HPDE6-E6E7 (cell line): ENCODE results near the gene HHAT.

Source experiments
- DNase-seq: peaks from one replicate; pipeline ENCODE4 v3.0.0; 2011; ENCODE audit warnings: missing footprints; ENCODE audit errors: extremely low spot score

HHAT gene

DNA sequence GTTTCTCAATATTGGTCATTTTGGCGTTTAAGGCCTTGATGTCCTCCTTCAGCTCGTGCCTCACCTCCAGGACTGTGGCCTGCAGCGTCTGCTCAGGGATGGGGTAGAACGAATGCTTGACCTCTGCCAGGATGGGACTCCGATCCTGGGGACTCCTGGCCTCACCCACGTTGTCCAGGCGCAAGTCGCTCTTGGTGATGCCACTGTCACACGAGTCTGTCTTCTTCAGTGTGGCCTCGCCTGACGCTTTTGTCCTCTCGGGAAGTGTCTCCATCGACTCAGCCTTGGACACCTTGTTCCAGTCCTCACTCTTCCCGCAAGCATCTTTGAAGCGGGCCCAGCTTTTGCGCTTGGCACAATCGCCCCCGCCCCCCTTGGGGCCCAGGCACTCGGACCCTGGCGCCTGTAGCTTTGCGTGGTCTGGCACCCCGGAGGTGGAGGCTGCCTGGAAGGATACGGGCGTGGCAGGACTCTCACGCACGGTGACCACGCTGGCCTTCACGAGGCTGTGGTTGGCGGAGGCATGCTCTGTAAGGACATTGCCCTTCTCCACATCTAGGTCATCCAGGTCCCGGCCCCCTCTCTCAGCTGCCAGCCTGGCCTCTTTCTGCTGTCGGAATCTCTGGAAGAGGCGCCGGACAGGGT is 354.8 kb downstream of the HHAT start:
- DNase-seq: no peak

DNA sequence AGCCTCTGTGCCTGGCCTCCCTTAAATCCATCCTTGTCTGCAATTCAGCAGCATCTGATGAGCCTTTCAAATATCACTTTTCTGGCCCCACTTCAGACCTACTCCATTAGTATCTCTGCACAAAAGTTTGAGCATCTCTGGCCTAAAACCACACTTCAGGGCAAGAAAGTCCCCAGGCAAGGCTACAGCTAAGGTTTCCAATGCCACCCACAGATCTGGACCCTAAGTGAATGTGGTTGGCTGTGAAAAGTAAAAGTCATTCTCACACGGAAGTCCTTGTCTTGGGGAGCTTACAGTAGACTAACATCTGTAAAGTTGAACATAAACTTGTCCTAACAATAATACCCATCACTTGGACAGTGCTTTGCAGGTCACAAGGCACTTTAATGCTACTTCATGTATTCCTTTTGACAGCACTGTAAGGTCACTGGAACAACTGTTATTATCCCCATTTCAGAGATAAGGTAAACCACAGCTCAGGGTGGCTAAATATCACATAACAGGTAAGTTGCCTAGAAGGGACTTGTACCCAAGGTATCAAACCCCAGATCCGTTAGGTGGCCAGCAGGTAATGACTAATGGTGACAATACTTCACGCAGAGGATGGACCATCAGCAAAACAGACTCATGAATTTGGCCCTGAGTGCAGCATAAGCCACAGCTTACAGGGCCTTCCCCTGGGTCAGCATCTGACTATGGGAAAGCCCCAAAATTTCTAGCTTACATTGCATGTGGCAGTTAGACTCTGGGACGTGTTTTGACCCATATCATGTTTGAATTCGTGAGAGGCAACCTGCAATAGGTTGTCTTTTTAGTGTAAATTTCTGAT is 356.0 kb downstream of the HHAT start:
- no peak for DNase-seq

DNA sequence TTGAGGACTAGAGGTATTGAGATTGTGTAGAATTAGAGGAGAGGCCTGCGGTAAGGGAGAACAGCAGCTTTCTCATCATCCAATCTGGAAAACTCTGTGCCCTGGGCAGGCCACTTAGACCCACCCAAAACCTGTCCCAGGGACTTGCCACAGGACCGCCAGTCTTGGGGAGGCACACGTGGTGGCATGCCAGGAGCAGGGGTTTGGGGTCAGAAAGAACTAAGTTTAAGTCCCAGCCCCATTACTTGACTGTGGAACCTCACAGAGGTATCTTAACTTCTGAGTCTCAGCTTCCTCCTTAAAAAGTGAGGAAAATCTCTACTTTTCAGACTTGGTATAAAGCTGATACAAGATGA is 356.6 kb downstream of the HHAT start:
- DNase-seq: no peak

DNA sequence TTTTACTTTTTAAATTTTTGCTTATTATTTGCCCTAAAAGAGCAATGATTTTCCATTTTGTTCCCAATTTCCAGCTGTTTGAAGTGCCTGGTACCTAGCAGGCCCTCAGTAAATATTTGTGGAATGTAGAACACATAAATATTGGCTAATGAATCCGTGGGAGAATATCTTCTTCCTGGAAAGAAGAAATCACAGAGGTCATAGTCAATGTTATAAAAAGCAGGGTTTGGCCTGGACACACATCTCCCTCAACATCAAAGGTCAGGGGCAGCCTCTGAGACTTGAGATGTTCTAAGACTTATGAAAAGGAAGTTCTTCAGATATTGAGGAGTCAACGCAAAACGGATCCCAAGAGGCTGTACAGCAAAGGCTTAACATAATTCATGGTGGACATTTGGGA is 358.1 kb downstream of the HHAT start:
- no peak for DNase-seq

DNA sequence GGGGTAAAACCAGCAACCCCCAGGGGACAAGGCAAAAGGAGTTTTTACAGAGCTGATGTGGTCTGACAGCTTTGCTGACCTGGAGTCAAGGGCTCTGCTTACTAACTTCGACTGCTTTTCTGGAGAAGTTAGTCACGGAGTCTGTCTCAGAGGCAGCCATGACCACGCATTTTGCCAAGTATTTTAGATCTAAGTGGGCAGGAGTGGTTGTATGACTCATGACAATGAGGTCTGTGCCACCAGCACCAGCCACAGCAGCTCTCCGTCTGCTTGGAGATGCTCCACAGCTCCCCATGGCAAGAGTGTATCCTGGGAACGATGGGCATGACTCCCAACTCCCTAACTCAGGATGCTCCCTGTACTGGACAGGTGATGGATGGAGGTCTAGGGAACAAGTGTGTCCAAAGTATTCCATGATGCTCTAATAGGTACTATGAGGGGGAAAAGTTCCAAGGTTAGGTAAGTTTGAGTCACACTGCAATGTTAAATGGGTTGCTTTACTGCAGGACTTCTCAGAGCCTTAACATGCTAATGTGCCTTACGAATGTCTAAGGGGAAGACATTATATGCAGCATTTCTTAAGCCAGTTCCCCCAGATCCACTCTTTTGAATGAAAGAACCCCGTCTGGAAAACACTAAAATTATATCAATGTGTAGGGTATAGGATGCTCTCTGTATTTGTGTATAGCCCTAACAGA is 359.0 kb downstream of the HHAT start:
- no peak for DNase-seq

GRCh38 chr1:210688512-210689234 is 360.0 kb downstream of the HHAT start:
- no peak for DNase-seq

DNA sequence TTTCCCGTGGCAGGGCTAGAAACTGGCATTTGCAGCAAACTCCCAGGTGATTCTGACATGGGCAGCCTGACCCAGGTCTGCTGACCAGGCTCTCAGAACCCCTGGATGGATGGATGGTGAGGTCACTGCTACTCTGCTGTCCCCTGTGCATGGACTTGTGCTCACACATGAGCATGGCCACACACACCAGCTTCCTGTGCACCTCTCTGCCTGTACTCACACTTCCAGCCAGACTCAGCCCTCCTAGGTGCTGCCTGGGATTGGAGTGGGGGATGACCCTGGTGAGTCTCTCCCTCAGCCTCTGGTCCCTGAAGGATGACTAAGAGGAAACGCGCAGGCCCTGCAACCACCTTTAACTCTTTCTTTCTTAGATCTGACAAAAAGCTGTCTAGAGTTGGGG is 361.1 kb downstream of the HHAT start:
- no peak for DNase-seq

- DNase-seq: no peak
Measured at GRCh38 chr1:210690236-210690635, 361.5 kb downstream of the HHAT start.

DNA sequence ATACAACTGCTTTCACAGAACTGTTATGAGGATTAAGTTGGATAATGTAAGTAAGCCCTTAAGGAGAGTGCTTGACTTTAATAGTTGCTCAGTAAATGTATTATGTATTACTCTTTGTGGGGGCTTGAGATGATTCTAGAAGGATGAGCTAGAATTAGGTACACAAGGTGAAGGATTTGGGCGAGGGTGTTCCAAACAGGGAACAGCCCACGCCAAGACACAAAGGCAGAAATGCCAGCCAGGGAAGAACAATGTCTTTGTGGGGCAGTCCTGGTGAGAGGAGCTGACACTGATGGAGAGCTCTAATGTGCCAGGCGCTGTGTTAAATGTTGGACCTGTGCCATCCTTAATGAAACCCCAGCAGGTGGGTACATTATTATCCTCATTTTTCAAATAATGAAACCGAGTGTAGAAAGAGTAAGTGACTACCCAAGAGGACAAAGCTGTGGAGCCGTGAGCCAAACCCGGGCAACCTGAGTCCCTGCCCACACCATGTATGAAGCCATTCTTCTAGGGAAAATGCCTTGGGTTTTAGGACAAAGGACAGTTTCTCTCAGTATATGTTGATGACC is 362.4 kb downstream of the HHAT start:
- DNase-seq: no peak

DNA sequence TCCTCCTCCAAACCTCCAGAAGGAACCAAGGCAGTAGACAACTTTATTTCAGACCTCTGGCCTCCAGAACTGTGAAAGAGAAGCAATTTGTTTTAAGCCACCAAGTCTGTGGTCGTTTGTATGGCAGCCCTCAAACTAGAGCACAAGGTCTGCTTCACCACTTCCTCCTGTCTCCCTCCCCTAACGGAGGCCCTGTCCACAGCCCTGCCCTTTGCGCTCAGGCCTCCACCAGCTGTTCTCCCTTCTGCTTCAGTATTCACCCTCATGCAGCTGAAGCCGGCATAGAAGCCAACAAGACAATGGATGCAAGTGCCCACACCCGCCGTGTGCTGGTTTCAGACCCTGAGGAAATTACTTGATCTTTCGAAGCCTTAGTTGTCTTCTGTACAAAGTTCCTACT is 364.1 kb downstream of the HHAT start:
- no peak for DNase-seq

DNA sequence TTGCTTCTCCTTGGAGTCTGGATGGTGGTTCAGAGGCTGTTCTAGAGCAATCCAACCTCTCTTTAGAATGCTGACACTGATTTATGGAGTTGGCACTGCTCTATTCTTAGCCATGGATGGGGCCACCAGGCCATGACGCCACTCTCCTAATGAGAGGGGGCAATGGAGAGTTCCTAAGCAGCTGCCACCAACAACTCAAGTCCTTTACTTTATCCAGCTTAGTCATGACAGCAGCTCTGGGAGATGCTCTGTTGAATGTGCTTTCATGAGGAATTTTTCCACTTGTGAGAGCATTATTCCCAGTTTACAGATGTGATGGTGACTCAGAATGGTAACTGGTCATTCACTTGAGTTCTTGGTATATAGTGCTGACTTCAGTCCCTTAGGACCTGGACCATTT is 366.3 kb downstream of the HHAT start:
- no peak for DNase-seq

GRCh38 chr1:210696709-210697108 is 368.0 kb downstream of the HHAT start:
- DNase-seq: no peak

DNA sequence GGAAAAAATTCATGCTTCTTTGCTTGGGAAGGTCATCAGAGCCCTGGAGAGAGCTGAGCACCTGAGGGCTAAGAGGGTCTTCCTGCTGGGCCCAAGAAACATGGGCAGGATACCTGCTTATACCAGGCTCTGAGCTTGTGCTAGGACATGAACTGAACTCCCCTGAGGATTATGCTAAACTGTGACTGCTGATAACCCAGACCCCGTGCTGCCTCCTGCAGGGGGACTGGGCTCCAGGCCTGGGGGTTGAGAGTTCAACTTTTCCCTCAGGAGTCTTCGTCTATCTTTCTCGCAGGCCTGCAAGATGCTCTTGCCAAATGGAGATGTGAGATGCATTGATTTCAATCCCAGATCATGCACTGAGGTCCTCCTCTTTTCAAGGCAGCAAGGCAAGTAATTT is 368.5 kb downstream of the HHAT start:
- DNase-seq: no peak

GRCh38 chr1:210698661-210699060 is 370.0 kb downstream of the HHAT start:
- no peak for DNase-seq

DNA sequence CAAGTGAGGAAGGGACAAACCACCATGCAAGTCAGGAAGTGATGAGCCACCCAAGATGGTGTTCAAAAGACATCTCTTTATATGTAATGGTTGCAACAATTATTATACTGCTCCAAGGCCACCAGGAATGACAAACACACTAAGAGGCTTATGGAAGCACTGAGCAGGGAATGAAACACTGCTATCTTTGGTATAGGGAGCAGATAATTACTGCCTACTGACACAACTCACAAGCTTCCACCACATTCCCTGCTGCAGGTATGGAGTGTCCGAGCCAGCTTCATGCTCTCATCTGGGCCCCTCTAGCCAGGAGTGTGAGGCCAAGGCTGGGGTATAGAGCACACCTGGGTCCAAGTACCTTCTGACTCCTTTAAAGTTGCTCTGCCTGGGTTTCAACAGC is 371.4 kb downstream of the HHAT start:
- no peak for DNase-seq

DNA sequence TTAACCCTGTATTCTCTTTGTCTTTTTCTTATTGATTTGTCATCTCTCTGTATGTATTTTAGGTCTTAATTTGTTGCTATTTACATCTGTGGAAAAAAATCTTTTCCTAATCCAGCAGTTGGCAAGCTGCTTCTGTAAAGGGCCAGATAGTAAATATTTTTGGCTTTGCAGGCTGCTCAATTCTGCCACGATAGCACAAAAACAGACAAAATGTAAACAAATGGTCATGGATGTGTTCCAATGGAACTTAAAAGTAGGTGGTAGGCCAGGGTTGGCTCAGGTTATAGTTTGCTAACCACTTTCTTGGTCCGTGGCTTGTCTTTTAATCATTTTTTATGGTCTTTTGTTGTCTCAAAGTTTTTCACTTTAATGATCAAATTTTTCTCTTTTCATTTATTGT is 371.8 kb downstream of the HHAT start:
- DNase-seq: no peak

GRCh38 chr1:210702506-210702905 is 373.8 kb downstream of the HHAT start:
- DNase-seq: no peak

GRCh38 chr1:210703593-210703992 is 374.9 kb downstream of the HHAT start:
- no peak for DNase-seq

GRCh38 chr1:210705086-210705485 is 376.4 kb downstream of the HHAT start:
- DNase-seq: no peak

DNA sequence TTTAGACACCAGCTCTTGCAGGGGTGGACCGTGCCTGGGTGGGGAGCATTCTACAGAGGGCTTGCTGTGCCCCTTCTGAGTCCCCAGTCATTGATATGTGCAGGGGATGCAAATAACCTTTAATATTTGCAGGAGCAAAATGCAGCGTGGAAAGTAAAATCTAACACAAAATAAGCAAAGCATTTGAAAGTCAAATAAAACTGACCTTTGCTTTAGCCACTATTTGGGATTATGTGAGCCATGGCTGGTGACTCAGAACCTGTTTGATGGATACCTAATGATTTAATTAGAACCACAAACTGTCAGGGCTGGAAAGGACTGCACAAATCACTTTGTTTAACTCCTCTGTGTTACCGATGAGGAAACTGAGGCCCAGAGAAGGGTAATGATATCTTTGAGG is 377.5 kb downstream of the HHAT start:
- no peak for DNase-seq

GRCh38 chr1:210707300-210708240 is 378.9 kb downstream of the HHAT start:
- no peak for DNase-seq
